Fibroblast of villous mesenchyme (primary cell): Measurements from ENCODE around the gene DYRK3. TPM values are rescaled to one million over a fixed set of nuclear protein-coding genes. Genes with fewer than 3 reads are reported as not detected.

Experiments used
- DNase-seq: peaks from one replicate; pipeline ENCODE4 v3.0.0-alpha.2; 2010; ENCODE audit warnings: low read depth
- H3K4me3 ChIP-seq: 2 replicates; pipeline ENCODE4 v1.5.1; 2011; ENCODE audit warnings: low read depth, mild to moderate bottlenecking, low read length
- total RNA-seq: library from RNA; depleted of rRNA; stranded (reverse); fragments of >200 nt; gene quantifications from 2 replicates; pipeline ENCODE4 v1.2.3, GENCODE V29; 2012
- TF ChIP-seq, protein P1 (sequence below): IDR thresholded peaks from 2 replicates; pipeline ENCODE4 v1.5.1; 2012; ENCODE audit warnings: low read depth, mild to moderate bottlenecking, low read length; ENCODE audit not compliant: insufficient read depth

DYRK3 gene
- total RNA-seq, 1 donor, result 46.2 TPM

DNA sequence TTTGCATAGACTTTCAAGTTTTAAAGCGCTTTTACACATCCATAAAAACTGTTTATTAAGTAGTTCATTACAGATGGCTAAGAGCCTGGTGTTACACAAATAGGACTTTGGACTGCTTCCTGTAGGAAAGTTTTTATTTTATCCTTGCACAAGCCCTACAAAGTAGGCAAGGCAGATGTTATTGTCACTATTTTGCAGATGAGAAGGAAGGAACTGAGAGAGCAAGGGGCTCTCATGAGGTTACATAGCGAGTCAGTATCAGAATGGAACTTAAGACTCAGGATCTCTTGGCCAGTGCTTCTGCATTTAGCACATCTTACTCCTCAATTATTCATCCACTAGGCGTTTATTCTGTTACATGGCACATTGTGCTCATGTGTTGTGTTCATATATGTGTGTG is 46.8 kb downstream of the DYRK3 start:
- peak; percentile 45 for DNase-seq
- H3K4me3 ChIP-seq, result no peak overlapping the region
- TF ChIP-seq, protein P1, sequence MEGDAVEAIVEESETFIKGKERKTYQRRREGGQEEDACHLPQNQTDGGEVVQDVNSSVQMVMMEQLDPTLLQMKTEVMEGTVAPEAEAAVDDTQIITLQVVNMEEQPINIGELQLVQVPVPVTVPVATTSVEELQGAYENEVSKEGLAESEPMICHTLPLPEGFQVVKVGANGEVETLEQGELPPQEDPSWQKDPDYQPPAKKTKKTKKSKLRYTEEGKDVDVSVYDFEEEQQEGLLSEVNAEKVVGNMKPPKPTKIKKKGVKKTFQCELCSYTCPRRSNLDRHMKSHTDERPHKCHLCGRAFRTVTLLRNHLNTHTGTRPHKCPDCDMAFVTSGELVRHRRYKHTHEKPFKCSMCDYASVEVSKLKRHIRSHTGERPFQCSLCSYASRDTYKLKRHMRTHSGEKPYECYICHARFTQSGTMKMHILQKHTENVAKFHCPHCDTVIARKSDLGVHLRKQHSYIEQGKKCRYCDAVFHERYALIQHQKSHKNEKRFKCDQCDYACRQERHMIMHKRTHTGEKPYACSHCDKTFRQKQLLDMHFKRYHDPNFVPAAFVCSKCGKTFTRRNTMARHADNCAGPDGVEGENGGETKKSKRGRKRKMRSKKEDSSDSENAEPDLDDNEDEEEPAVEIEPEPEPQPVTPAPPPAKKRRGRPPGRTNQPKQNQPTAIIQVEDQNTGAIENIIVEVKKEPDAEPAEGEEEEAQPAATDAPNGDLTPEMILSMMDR, result no peak

DNA sequence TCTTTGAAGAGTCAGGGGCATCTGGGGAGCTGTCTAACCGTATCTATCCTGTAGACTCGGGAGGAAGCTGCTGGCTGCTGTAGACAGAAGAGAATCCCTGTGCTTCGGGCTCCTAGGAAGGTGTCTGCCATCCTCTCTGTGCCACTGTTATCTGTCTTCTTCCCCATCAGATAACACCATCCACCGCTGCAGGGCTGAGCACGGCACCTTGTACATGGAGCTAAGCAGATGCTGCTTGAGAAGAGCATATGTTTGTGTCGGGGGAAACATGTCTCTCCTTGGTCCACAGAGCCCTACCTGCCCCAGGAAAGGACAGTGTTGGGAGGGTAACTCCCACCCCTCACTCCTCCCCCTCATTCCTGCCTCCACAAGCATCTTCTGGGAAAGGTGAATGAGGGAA is 48.0 kb downstream of the DYRK3 start:
- no peak for DNase-seq
- H3K4me3 ChIP-seq, result no peak overlapping the region
- TF ChIP-seq, protein P1, result no peak

- H3K4me3 ChIP-seq, result peak overlapping the region; percentile 63
- no peak for DNase-seq
- TF ChIP-seq, protein P1, result no peak
These were observed 48.7 kb downstream of the DYRK3 start for GRCh38 chr1:206684003-206684402.

- peak within 1 kb of the TSS; percentile 88 for H3K4me3 ChIP-seq
- TF ChIP-seq, protein P1, result no peak
- peak; percentile 80 for DNase-seq
These were observed 49.4 kb downstream of the DYRK3 start, which contains the start of gene MAPKAPK2 for GRCh38 chr1:206684478-206685333. Gene MAPKAPK2 (plus strand): TSS chr1:206684905. CDS start chr1:206685230, 325 bp downstream.

- peak overlapping the region; percentile 88 for H3K4me3 ChIP-seq
- DNase-seq, result no peak
- TF ChIP-seq, protein P1, result no peak
These were observed 50.0 kb downstream of the DYRK3 start for GRCh38 chr1:206685334-206685768.

DNA sequence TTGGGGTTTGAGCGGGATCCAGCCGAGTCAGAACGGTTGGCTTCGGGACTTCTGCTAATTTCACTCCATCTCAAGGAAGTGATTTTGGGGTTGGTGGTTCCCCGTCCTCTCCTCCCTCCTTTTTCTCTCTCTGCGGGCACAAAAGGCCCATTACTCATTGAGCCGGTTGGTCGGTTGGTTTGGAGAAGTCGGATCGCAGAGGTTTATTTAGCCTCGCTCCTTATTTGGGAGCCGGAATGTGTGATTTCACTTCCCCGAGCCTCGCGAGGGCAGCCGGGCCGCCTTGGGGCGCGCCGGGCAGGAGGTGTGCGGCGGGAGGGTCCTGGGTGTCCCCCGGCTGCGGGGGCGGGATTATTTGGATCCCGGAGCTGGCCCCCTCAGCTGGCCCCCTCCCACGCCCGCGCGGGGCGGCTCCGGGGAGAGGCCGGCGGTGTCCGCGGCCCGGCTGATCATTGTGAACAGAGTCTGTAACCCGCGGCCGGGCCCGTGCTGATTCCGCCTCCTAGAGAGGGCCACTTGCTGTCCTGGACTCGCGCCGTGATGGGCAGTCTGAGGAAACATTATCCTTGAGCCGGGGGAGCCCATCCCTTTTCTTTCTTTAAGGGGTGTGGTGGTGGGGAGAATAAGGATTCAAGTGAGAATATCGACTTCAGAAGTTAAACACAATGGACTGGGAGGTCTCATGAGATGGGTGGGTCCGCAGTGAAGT is 50.6 kb downstream of the DYRK3 start:
- DNase-seq, result peak; percentile 83
- TF ChIP-seq, protein P1, result no peak

More for the DNA sequence above, 50.6 kb downstream of the DYRK3 start:
- H3K4me3 ChIP-seq, result peak overlapping the region; percentile 88
